ENCODE measurements around the gene MPDZ. TPM values are rescaled to one million over a fixed set of nuclear protein-coding genes. Genes with fewer than 3 reads are reported as not detected.

MPDZ gene
- total and polyA plus RNA-seq, 4 donors = 60.1 to 86.0 (median 78.7) TPM

DNA sequence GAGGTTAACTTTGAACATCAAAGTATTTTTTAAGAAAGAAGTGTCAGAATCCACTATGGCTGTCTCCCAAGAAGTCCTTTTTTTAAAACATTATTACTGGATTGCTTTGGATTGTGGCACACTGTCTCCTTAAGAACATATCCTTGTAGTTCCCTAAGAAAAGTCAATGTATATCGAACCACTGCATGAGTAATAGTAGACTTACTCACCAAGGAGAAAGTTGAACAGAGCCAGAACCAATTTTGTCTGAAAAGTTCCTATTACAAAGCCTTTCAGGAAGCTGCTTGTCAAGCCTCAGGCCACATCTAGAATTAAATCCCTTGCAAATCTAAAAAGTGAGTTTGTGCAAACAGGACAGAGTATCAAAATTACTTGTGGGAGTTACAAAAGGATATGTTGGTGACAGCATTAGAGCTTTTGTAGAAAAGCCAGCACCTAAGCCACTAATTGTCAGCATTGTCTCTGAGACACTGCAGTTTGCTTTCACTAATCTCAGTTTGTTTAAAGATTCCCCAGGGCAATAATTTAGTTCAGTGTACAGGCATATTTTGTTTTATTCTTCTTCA, 195.4 kb downstream of the MPDZ start:
- H3K9me3 ChIP-seq (ENCODE audit: control insufficient read depth, insufficient read depth, low read length) = peaks cover 1% of the 10 kb centered on the region
- H3K27ac ChIP-seq (ENCODE audit: low read depth, low read length) = no peak overlapping the region
- H3K36me3 ChIP-seq (ENCODE audit: control insufficient read depth, insufficient read depth, low read length) = no peaks in the 10 kb centered on the region
- no peaks in the 10 kb centered on the region for H3K27me3 ChIP-seq (ENCODE audit: control insufficient read depth, insufficient read depth, low read length)
- no CpG with 5 or more reads among the region's 1 CpG for WGBS (ENCODE audit: insufficient coverage)
- no peaks in the 10 kb centered on the region for H3K4me1 ChIP-seq (ENCODE audit: control insufficient read depth, insufficient read depth, low read length)
- no peak for DNase-seq (ENCODE audit: low read depth in 4 of 6, low spot score in 6 of 6)
- H3K4me3 ChIP-seq (ENCODE audit: low read depth, low read length) = no peak overlapping the region

- no peaks in the 10 kb centered on the region for H3K27me3 ChIP-seq (ENCODE audit: control insufficient read depth, insufficient read depth, low read length)
- no peaks in the 10 kb centered on the region for H3K4me1 ChIP-seq (ENCODE audit: control insufficient read depth, insufficient read depth, low read length)
- H3K36me3 ChIP-seq (ENCODE audit: control insufficient read depth, insufficient read depth, low read length) = no peaks in the 10 kb centered on the region
- no peak overlapping the region for H3K27ac ChIP-seq (ENCODE audit: low read depth, low read length)
- H3K9me3 ChIP-seq (ENCODE audit: control insufficient read depth, insufficient read depth, low read length) = peaks cover 1% of the 10 kb centered on the region
- WGBS (ENCODE audit: insufficient coverage) = no CpG with 5 or more reads among the region's 2 CpGs
- no peak overlapping the region for H3K4me3 ChIP-seq (ENCODE audit: low read depth, low read length)
- no peak for DNase-seq (ENCODE audit: low read depth in 4 of 6, low spot score in 6 of 6)
These were observed 196.1 kb downstream of the MPDZ start for GRCh38 chr9:13083366-13083765.

- Histone ChIP-seq H3K4me3 (ENCODE audit: low read depth, low read length) (no peak overlapping the region), H3K27ac (ENCODE audit: low read depth, low read length) (no peak overlapping the region), H3K27me3 (ENCODE audit: control insufficient read depth, insufficient read depth, low read length) (no peaks in the 10 kb centered on the region), H3K9me3 (ENCODE audit: control insufficient read depth, insufficient read depth, low read length) (peaks cover 1% of the 10 kb centered on the region), H3K4me1 (ENCODE audit: control insufficient read depth, insufficient read depth, low read length) (no peaks in the 10 kb centered on the region), H3K36me3 (ENCODE audit: control insufficient read depth, insufficient read depth, low read length) (no peaks in the 10 kb centered on the region)
- no peak for DNase-seq (ENCODE audit: low read depth in 4 of 6, low spot score in 6 of 6)
- WGBS (ENCODE audit: insufficient coverage) = no CpG with 5 or more reads among the region's 2 CpGs
These were observed 196.7 kb downstream of the MPDZ start for GRCh38 chr9:13082796-13083195.

GRCh38 chr9:13078164-13078563, 201.3 kb downstream of the MPDZ start:
- Histone ChIP-seq H3K4me3 (ENCODE audit: low read depth, low read length) (no peak overlapping the region), H3K27ac (ENCODE audit: low read depth, low read length) (no peak overlapping the region), H3K4me1 (ENCODE audit: control insufficient read depth, insufficient read depth, low read length) (no peaks in the 10 kb centered on the region), H3K36me3 (ENCODE audit: control insufficient read depth, insufficient read depth, low read length) (no peaks in the 10 kb centered on the region), H3K27me3 (ENCODE audit: control insufficient read depth, insufficient read depth, low read length) (no peaks in the 10 kb centered on the region), H3K9me3 (ENCODE audit: control insufficient read depth, insufficient read depth, low read length) (no peaks in the 10 kb centered on the region)
- no peak for DNase-seq (ENCODE audit: low read depth in 4 of 6, low spot score in 6 of 6)
- no CpG with 5 or more reads among the region's 1 CpG for WGBS (ENCODE audit: insufficient coverage)

DNA sequence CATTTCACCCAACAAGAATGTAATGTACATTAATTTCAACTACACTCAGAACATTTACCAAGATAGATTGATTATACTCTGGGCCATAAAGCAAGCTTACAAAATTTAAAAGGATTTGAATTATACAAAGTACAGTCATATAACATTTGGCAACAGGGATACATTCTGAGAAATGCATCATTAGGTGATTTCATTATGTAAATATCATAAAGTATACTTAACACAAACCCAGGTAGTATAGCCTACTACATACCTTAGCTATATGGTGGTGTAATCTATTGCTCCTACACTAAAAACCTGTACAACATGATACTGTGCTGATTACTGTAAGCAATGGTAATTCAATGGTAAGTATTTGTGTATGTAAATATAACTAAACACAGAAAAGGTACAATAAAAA, 202.9 kb downstream of the MPDZ start:
- Histone ChIP-seq H3K36me3 (ENCODE audit: control insufficient read depth, insufficient read depth, low read length) (no peaks in the 10 kb centered on the region), H3K4me3 (ENCODE audit: low read depth, low read length) (no peak overlapping the region), H3K9me3 (ENCODE audit: control insufficient read depth, insufficient read depth, low read length) (no peaks in the 10 kb centered on the region), H3K4me1 (ENCODE audit: control insufficient read depth, insufficient read depth, low read length) (no peaks in the 10 kb centered on the region), H3K27me3 (ENCODE audit: control insufficient read depth, insufficient read depth, low read length) (no peaks in the 10 kb centered on the region), H3K27ac (ENCODE audit: low read depth, low read length) (no peak overlapping the region)
- DNase-seq (ENCODE audit: low read depth in 4 of 6, low spot score in 6 of 6) = no peak

GRCh38 chr9:13071921-13072320, 207.6 kb downstream of the MPDZ start:
- Histone ChIP-seq H3K9me3 (ENCODE audit: control insufficient read depth, insufficient read depth, low read length) (no peaks in the 10 kb centered on the region), H3K36me3 (ENCODE audit: control insufficient read depth, insufficient read depth, low read length) (no peaks in the 10 kb centered on the region), H3K27ac (ENCODE audit: low read depth, low read length) (no peak overlapping the region), H3K4me3 (ENCODE audit: low read depth, low read length) (no peak overlapping the region), H3K27me3 (ENCODE audit: control insufficient read depth, insufficient read depth, low read length) (no peaks in the 10 kb centered on the region), H3K4me1 (ENCODE audit: control insufficient read depth, insufficient read depth, low read length) (no peaks in the 10 kb centered on the region)
- DNase-seq (ENCODE audit: low read depth in 4 of 6, low spot score in 6 of 6) = no peak

GRCh38 chr9:13070612-13071595, 208.6 kb downstream of the MPDZ start:
- no peak for DNase-seq (ENCODE audit: low read depth in 4 of 6, low spot score in 6 of 6)
- 94% methylated on average over 6 of the region's 12 CpGs for WGBS (ENCODE audit: insufficient coverage)
- peak overlapping the region; percentile 38 for H3K27ac ChIP-seq (ENCODE audit: low read depth, low read length)

GRCh38 chr9:13069498-13069897, 210.0 kb downstream of the MPDZ start:
- 83% methylated on average over 2 of the region's 3 CpGs for WGBS (ENCODE audit: insufficient coverage)
- H3K27me3 ChIP-seq (ENCODE audit: control insufficient read depth, insufficient read depth, low read length) = no peaks in the 10 kb centered on the region
- H3K4me3 ChIP-seq (ENCODE audit: low read depth, low read length) = no peak overlapping the region
- no peak overlapping the region for H3K27ac ChIP-seq (ENCODE audit: low read depth, low read length)
- no peaks in the 10 kb centered on the region for H3K9me3 ChIP-seq (ENCODE audit: control insufficient read depth, insufficient read depth, low read length)
- H3K36me3 ChIP-seq (ENCODE audit: control insufficient read depth, insufficient read depth, low read length) = no peaks in the 10 kb centered on the region
- H3K4me1 ChIP-seq (ENCODE audit: control insufficient read depth, insufficient read depth, low read length) = no peaks in the 10 kb centered on the region
- DNase-seq (ENCODE audit: low read depth in 4 of 6, low spot score in 6 of 6) = no peak

More at GRCh38 chr9:13070612-13071595, 208.6 kb downstream of the MPDZ start:
- Histone ChIP-seq H3K36me3 (ENCODE audit: control insufficient read depth, insufficient read depth, low read length) (no peaks in the 10 kb centered on the region), H3K4me3 (ENCODE audit: low read depth, low read length) (no peak overlapping the region), H3K4me1 (ENCODE audit: control insufficient read depth, insufficient read depth, low read length) (no peaks in the 10 kb centered on the region), H3K27me3 (ENCODE audit: control insufficient read depth, insufficient read depth, low read length) (no peaks in the 10 kb centered on the region), H3K9me3 (ENCODE audit: control insufficient read depth, insufficient read depth, low read length) (no peaks in the 10 kb centered on the region)

DNA sequence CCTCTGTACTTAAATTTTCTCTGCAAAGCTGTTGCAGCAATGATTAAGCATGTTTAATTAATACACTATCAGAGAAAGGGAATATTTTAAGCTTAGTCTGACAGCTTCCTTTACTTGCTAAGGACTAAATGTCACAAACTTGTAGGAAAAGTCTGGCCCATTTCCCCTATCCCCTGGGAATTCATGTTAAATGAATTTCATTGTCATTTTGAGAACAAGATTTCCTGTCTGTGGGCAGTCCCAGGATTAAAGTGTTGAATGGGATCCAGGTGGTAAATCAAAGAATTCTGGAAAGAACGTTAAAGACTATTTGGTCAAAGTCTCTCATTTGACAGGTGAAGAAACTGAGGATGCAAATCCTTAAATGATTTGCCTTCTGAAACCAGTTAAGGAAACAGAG, 214.8 kb downstream of the MPDZ start:
- no peak overlapping the region for H3K4me3 ChIP-seq (ENCODE audit: low read depth, low read length)
- no peaks in the 10 kb centered on the region for H3K36me3 ChIP-seq (ENCODE audit: control insufficient read depth, insufficient read depth, low read length)
- no peaks in the 10 kb centered on the region for H3K9me3 ChIP-seq (ENCODE audit: control insufficient read depth, insufficient read depth, low read length)
- DNase-seq (ENCODE audit: low read depth in 4 of 6, low spot score in 6 of 6) = no peak
- no peak overlapping the region for H3K27ac ChIP-seq (ENCODE audit: low read depth, low read length)
- no peaks in the 10 kb centered on the region for H3K4me1 ChIP-seq (ENCODE audit: control insufficient read depth, insufficient read depth, low read length)
- no peaks in the 10 kb centered on the region for H3K27me3 ChIP-seq (ENCODE audit: control insufficient read depth, insufficient read depth, low read length)
- WGBS (ENCODE audit: insufficient coverage) = 20% methylated on average over 1 of the region's 1 CpG

- Histone ChIP-seq H3K27ac (ENCODE audit: low read depth, low read length) (no peak overlapping the region), H3K4me1 (ENCODE audit: control insufficient read depth, insufficient read depth, low read length) (no peaks in the 10 kb centered on the region), H3K9me3 (ENCODE audit: control insufficient read depth, insufficient read depth, low read length) (no peaks in the 10 kb centered on the region), H3K27me3 (ENCODE audit: control insufficient read depth, insufficient read depth, low read length) (no peaks in the 10 kb centered on the region), H3K4me3 (ENCODE audit: low read depth, low read length) (no peak overlapping the region), H3K36me3 (ENCODE audit: control insufficient read depth, insufficient read depth, low read length) (no peaks in the 10 kb centered on the region)
- peak in 1 of 6 donors; percentile 9 for DNase-seq (ENCODE audit: low read depth in 4 of 6, low spot score in 6 of 6)
These were observed 215.5 kb downstream of the MPDZ start for GRCh38 chr9:13063880-13064459.
